ENCODE results near the gene EIF4ENIF1.
"Not testable (repeated sequence)": the region's sequence is repeated elsewhere in the genome, so short reads cannot be mapped to it uniquely, and the experiment has no call there.

Gene EIF4ENIF1

DNA sequence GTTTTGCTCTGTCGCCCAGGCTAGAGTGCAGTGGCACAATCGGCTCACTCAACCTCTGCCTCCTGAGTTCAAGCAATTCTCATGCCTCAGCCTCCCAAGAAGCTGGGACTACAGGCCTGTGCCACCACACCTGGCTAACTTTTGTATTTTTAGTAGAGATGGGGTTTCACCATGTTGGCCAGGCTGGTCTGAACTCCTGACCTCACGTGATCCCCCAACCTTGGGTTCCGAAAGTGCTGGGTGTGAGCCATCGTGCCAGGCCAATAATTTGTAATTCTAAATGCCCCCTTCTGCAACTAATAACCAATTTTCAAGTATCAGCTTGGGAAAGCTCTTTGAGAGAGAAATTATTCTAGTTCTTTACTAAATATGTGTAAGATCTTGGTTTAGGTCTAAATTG, 3.7 kb upstream of the EIF4ENIF1 start:
- DNase-seq, result not testable (repeated sequence)

GRCh38 chr22:31492151-31492550, 2.5 kb upstream of the EIF4ENIF1 start:
- no peak for DNase-seq

DNA sequence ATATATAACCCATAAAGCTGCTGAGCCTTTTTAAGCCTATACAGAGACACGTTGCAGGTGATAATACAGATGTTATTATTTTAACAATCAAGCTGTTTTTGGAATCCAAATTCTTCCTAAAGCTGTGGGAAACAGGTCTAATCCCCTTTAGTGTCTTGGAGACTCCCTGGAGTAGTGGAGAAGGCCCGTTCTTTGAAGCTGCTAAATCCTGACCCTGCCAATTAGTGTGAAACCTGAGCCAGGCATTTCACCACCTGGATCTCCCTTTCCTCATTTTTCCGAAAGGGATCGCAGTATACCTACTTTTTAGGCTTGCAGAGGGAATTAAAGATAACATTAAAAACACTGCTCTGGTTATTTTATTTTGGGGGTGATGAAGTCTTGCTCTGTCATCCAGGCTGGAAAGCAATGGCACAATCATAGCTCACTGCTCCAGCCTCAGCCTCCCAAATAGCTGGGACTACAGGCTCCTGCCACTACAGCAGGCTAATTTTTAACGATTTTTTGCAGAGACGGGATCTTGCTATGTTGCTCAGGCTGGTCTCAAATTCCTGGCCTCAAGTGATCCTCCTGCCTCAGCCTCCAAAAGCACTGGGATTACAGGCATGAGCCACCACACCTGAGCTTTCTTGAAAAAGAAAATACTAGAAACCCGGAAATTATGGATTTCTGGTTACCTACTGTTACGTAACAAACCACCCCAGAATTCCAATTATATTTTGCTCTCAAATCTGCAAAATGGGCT, 1.7 kb upstream of the EIF4ENIF1 start:
- DNase-seq, result no peak

- DNase-seq, result no peak
Observed at GRCh38 chr22:31490496-31490925, 869 bp upstream of the EIF4ENIF1 start.

GRCh38 chr22:31488988-31489617, 539 bp downstream of the EIF4ENIF1 start:
- no peak for DNase-seq

DNA sequence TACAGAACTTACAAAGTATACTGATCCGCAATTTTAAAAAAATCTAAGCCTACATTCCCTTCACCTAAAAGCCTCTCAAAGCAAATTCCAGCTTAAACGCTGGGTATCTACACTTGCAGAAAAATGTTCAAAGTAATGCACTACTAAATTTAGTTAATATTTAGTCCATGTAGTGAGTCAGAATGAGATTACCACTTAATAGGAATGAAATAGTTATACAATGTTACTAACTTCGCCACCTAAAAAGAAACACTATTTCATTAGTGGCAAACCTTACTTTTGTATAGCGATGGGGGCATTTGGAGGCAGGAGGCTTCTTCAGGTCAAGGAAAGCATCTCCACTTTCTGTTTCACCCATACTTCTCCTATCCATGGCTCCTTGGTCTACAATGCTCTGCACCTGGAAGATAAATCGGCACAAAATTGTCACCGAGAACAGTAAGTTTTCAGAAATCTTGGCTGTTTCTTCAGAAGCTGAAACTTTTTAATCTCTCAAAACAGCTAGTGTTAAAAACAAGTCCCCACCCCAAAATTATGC, 1.2 kb downstream of the EIF4ENIF1 start:
- no peak for DNase-seq

DNA sequence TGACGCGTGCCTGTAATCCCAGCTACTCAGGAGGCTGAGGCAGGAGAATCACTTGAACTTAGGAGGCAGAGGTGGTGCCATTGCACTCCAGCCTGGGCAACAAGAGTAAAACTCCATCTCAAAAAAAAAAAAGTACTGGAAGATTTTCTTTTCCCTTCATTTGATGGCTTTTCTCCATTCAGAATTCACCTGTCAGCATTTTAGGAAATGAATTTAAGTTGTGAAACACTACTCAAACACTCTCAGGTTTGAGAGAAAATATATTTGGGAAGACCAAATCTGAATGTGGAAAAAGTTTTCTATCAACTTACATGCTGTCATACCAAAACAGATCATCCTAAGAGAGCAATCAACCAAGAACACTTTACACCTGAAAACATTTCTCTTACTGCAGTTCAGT, 2.7 kb downstream of the EIF4ENIF1 start:
- DNase-seq, result no peak

GRCh38 chr22:31486369-31486768, 3.3 kb downstream of the EIF4ENIF1 start:
- DNase-seq, result not testable (repeated sequence)

DNA sequence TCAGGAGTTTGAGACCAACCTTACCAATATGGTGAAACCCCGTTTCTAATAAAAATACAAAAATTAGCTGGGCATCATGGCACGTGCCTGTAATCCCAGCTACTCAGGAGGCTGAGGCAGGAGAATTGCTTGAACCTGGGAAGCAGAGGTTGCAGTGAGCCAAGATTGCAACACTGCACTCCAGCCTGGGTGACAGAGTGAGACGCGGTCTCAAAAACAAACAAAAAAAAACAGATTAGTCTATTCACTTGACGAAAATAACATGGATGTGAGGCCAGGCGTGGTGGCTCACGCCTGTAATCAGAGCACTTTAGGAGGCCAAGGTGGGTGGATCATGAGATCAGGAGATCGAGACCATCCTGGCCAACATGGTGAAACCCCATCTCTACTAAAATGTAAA, 7.2 kb downstream of the EIF4ENIF1 start:
- DNase-seq, result not testable (repeated sequence)

GRCh38 chr22:31481129-31481528, 8.5 kb downstream of the EIF4ENIF1 start:
- DNase-seq, result no peak

- DNase-seq, result no peak
Observed at GRCh38 chr22:31477329-31477728, 12.3 kb downstream of the EIF4ENIF1 start.

DNA sequence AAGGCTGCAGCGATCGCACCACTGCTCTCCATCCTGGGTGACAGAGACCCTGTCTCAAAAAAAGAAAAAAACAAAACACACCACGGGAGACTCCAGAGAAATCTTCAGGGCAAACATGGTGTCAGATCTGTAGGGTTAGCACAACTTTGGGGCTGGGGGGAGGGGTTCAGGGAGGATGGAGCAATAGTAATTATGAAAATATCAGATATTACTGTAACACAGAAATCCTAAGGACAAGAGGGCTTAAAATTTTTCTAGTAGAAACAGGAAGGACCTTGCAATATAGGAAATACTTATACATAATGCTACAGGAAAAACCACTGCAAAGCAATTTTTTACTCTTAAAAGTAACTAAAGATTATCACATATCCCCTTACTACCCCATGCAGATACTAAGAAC, 13.8 kb downstream of the EIF4ENIF1 start:
- no peak for DNase-seq

DNA sequence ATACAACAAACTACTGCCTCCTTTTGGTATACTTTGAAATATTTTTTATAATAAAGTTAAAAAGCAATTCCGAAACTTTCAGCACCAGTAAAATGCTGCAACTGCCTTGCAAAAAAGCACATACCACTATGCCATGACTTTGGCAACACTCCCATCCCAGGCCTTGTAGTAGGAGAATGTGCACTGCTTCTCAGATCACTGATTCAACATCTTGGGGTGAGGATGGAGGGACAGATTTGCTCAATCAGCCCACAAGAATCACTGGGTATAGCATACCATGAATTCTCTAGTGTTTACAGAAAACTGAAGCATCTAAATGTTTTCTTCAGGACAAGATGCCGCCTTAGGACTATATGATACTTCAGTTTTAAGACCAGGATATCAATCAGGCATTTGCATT, 14.9 kb downstream of the EIF4ENIF1 start:
- DNase-seq, result no peak

- no peak for DNase-seq
Observed at GRCh38 chr22:31465307-31465706, 24.3 kb downstream of the EIF4ENIF1 start.

DNA sequence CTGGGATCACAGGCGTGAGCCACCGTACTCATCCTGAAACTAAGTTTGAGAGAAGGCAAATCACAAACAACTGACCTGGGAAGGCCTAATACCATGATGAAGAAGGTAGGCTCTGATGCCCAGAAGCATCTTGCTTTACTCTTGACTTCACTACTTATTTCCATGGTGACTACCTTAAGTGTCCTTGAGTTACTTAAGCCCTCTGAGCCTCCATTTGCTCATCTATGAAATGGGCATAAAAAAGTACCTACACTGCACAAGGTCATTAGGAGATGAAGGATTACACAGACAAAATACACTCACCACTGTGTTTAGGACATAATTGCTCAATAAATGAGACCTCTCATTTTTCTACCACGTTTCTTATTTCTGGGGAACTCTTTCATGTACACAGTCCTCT, 27.9 kb downstream of the EIF4ENIF1 start:
- DNase-seq, result no peak

DNA sequence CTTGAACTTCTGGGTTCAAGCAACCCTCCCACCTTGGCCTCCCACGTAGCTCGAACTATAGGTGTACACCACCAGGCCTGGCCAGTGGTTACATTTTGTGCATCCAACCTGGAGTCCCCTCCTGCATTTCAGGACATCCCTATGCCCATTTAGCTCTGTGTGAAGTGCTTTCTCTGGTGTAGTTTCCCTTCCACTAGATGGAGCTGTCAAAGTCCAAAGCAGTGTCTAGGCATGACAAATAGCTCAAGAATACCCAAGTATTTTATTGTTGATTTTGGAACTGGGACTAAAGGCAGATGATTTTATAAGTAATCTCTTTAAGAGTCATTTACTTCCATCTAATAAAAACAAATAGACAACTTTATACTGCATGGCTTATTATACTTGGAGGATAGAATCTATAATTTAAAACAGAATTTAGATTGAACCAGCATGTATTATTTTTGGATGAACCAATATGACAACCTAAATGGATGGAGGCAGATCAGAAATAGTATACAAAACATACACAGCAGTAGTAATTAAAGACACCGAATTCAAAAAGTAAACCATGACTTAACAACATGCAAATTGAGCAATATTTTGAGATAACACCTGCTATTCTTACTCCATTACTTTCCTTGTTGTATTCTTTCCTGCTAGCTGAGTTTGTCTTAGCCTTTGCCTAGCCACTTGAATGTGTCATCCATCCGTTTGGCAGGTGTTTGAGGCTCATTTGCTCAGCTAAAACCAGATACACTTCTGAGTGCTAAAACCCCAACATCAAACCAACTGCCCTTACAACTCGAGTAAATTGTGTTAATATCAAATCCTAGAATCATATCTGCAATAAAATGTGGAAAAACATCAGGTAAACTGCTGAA, 37.7 kb downstream of the EIF4ENIF1 start:
- DNase-seq, result no peak

- DNase-seq, result no peak
Observed at GRCh38 chr22:31449506-31449905, 40.1 kb downstream of the EIF4ENIF1 start.

DNA sequence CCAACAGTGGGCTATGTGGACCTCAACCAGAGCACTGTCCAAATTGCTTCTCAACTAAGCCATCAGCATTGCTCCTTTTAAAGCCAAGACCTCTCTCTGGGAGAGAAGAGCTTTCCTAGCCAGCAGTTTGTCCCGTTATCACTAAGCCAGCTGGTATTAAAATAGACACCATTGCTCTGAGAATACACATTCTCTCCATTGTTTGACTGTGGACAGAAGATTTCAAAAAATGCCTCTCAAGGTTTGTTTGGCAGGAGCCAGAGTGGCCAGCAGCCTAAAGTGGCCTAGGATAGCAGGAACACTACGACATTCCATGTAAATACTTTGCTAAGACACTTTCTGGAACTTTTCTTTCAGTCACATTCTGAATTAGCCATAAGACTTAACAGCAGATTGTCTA, 41.3 kb downstream of the EIF4ENIF1 start:
- DNase-seq, result no peak

DNA sequence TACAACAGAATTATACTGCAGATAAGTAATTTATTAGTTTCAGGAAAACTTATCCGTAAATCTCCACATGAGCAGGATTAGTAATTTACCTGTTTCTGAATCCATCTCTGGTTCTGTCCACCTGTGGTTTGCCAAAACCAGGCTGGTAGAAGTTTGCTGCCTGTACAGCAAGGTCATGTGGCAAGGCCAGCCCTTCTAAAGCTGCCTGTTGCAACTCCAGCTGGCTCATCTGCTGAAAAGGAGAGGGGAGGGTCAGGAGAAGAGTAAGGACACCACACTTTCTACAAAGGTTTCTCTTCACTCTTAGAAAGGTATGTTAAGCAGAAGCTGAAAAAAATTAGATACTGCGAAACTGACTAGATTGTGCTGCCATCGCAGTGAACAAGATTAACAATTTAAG, 42.3 kb downstream of the EIF4ENIF1 start:
- no peak for DNase-seq

DNA sequence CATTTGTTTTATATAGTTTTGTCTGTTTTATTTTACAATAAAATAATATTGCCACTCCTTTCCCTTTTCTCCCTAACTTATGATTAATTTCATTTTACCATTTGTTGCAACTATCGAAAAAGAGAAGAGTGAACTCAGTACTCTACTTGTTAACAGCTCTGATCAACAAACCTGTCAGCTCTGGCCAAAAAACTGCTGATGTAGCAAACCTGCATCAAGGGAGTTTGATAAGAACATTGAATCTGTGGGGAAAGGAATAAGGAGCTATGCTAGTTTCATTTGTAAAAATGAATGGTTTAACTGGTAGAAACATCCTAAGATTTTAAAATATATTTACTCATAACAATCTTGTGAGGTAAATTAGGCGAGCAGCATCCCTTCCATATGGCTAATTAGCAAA, 42.9 kb downstream of the EIF4ENIF1 start:
- DNase-seq, result no peak

GRCh38 chr22:31446208-31446607, 43.4 kb downstream of the EIF4ENIF1 start:
- no peak for DNase-seq

DNA sequence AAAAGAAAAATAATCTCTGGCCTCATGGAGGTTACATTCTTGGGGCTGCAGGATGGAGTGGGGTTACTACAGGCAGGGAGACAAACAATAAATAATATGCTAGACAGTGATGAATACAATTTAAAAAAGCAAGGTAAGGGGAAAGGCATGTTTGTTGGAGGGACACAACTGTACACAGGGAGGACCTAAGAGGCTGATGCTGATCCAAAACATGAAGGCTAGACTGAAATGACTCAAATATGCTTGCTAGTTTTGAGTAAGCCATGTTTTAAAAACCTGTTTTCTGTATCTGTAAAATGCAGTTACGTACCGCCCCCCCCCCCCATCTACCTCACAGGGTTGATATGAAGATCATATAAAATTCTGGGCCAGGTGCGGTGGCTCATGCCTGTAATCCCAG, 44.0 kb downstream of the EIF4ENIF1 start:
- no peak for DNase-seq

- no peak for DNase-seq
Observed at GRCh38 chr22:31443516-31443915, 46.1 kb downstream of the EIF4ENIF1 start.
